ENCODE results near the gene PLEKHB2. TPM values are rescaled to one million over a fixed set of nuclear protein-coding genes. Genes with fewer than 3 reads are reported as not detected.

Gene PLEKHB2
- total and polyA plus RNA-seq, 9 of the 15 experiments (the other 6 are each of a cell fraction or from before 2014, with no cell fraction given): 41.3 to 71.5 (median 50.2) TPM

DNA sequence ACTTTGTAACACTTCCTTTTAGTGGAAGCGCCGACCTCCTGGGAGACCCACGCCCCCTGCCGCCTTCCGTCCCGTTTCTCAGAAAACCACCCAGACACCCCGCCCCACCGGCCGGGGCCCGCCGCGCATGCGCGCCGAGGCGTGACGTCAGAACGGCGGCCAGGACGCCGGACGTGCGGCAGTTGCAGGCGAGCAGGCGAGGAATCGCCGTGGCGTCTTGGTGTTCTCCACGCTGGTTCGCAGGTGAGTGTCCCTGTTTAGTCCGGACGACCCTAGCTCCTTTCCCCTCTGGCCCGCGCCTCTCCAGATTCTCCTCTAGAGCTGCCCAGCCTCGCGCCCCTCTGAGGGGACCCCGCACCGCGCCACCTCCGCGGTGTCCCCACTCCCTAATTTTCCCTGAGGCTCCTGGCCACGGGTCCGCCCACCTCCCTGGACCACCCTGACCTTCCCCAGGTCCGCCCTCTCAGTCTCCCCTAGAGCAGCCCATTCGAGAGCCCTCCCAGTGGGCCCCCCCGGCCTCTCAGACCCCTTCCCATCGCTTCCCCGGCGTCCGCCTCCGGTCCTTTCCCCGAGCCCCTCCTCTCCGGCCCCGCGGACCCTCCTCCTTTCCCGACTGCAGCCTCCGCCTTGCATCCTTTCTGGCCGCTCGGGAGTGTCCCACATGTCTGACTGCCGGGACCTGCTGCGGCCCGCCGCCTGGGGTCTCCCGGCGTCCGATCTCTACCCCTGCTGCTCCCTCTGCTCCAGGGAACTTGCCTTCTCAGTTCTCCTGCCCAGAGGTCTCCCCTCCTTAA lies at the start of gene PLEKHB2 (continued):
- TF ChIP-seq BRD9 (IDR thresholded peaks at IDR 0.05; ENCODE audit: low read depth, partially characterized antibody) (no peak), SOX6 (IDR thresholded peaks at IDR 0.05) (no peak), JUND (IDR thresholded peaks at IDR 0.05; ENCODE audit: borderline replicate concordance, low read depth, low read length) (peak; percentile 72), JUND (tag; IDR thresholded peaks at IDR 0.05; ENCODE audit: borderline replicate concordance, low read depth, low read length) (peak; percentile 32; the same call in 1 of the 3 replicates), NONO (IDR thresholded peaks at IDR 0.05; ENCODE audit: low read depth in 2 of 2, low read length in 1 of 2) (no peak), ZNF324 (CRISPR knock-in tag; IDR thresholded peaks at IDR 0.05) (no peak), FOXA3 (CRISPR knock-in tag; conservative IDR thresholded peaks at IDR 0.05 in 1 of 2, IDR thresholded peaks at IDR 0.05 in 1 of 2) (no peak), PURB (CRISPR knock-in tag; IDR thresholded peaks at IDR 0.05; ENCODE audit: low read depth) (no peak), SP1 (CRISPR knock-in tag; IDR thresholded peaks at IDR 0.05) (no peak), ZFP30 (CRISPR knock-in tag; IDR thresholded peaks at IDR 0.05; ENCODE audit: borderline replicate concordance) (no peak), TARDBP (IDR thresholded peaks at IDR 0.05) (no peak), CHD1 (IDR thresholded peaks at IDR 0.05; ENCODE audit: low read length) (no peak), SNAPC5 (CRISPR knock-in tag; IDR thresholded peaks at IDR 0.05) (no peak), DNMT1 (IDR thresholded peaks at IDR 0.05) (no peak), HES1 (IDR thresholded peaks at IDR 0.05; ENCODE audit: low read depth) (no peak), THRA (IDR thresholded peaks at IDR 0.05) (no peak)
- TF ChIP-seq, protein P1, sequence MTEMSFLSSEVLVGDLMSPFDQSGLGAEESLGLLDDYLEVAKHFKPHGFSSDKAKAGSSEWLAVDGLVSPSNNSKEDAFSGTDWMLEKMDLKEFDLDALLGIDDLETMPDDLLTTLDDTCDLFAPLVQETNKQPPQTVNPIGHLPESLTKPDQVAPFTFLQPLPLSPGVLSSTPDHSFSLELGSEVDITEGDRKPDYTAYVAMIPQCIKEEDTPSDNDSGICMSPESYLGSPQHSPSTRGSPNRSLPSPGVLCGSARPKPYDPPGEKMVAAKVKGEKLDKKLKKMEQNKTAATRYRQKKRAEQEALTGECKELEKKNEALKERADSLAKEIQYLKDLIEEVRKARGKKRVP (CRISPR knock-in tag; IDR thresholded peaks at IDR 0.05): no peak
- TF ChIP-seq, protein P2, sequence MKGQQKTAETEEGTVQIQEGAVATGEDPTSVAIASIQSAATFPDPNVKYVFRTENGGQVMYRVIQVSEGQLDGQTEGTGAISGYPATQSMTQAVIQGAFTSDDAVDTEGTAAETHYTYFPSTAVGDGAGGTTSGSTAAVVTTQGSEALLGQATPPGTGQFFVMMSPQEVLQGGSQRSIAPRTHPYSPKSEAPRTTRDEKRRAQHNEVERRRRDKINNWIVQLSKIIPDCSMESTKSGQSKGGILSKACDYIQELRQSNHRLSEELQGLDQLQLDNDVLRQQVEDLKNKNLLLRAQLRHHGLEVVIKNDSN (CRISPR knock-in tag; IDR thresholded peaks at IDR 0.05): no peak
- TF ChIP-seq, protein P3, sequence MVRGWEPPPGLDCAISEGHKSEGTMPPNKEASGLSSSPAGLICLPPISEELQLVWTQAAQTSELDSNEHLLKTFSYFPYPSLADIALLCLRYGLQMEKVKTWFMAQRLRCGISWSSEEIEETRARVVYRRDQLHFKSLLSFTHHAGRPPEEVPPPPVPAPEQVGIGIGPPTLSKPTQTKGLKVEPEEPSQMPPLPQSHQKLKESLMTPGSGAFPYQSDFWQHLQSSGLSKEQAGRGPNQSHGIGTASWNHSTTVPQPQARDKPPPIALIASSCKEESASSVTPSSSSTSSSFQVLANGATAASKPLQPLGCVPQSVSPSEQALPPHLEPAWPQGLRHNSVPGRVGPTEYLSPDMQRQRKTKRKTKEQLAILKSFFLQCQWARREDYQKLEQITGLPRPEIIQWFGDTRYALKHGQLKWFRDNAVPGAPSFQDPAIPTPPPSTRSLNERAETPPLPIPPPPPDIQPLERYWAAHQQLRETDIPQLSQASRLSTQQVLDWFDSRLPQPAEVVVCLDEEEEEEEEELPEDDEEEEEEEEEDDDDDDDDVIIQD (CRISPR knock-in tag; IDR thresholded peaks at IDR 0.05): no peak
- TF ChIP-seq, protein P4, sequence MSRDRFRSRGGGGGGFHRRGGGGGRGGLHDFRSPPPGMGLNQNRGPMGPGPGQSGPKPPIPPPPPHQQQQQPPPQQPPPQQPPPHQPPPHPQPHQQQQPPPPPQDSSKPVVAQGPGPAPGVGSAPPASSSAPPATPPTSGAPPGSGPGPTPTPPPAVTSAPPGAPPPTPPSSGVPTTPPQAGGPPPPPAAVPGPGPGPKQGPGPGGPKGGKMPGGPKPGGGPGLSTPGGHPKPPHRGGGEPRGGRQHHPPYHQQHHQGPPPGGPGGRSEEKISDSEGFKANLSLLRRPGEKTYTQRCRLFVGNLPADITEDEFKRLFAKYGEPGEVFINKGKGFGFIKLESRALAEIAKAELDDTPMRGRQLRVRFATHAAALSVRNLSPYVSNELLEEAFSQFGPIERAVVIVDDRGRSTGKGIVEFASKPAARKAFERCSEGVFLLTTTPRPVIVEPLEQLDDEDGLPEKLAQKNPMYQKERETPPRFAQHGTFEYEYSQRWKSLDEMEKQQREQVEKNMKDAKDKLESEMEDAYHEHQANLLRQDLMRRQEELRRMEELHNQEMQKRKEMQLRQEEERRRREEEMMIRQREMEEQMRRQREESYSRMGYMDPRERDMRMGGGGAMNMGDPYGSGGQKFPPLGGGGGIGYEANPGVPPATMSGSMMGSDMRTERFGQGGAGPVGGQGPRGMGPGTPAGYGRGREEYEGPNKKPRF (IDR thresholded peaks at IDR 0.05; ENCODE audit: low read depth, low read length): no peak
